Endothelial cell of umbilical vein (primary cell): ENCODE measurements around the gene AQP12B. TPM values are rescaled to one million over a fixed set of nuclear protein-coding genes. Genes with fewer than 3 reads are reported as not detected.

Experiments
- BruUV-seq: library from RNA; stranded (reverse); fragments of 400-500 nt; replicated peaks from 2 replicates; lab custom pipeline; 2021; lab: Mats Ljungman, UMichigan
- CTCF ChIA-PET: fragments of 300-600, 350-600 bp; sonication (Branson Sonifier 250); formaldehyde crosslinking; loops from one replicate; lab custom pipeline; 2021; ENCODE audit warnings: antibody characterized with exemption, inconsistent platforms; lab: Charles Lee
- POLR2A ChIA-PET: fragments of 300-600, 350-600 bp; sonication (Branson Sonifier 250); formaldehyde crosslinking; loops from one replicate; lab custom pipeline; 2021; ENCODE audit warnings: antibody characterized with exemption, inconsistent platforms; lab: Charles Lee
- DNase-seq: peaks from one replicate; pipeline ENCODE4 v3.0.0-alpha.2; 2011; ENCODE audit warnings: low read depth, low spot score
- FAIRE-seq: peaks from 2 replicates; lab custom pipeline; 2011; peaks lifted over from hg19 to GRCh38; lab: Jason Lieb, UNC
- H2AFZ ChIP-seq: 2 replicates; pipeline ENCODE4 v1.6.0; 2012; ENCODE audit warnings: low read depth, low read length, control low read depth, inconsistent platforms
- H3K27ac ChIP-seq: 2 replicates; pipeline ENCODE4 v1.5.1; 2011; ENCODE audit warnings: low read depth, mild to moderate bottlenecking, control low read depth, low read length, moderate library complexity; ENCODE audit not compliant: insufficient read depth
- H3K27me3 ChIP-seq, 2 experiments: 2 replicates each; pipeline versions ENCODE4 v1.6.0 to v1.6.1; 2011; ENCODE audit warnings: low read length in 2 of 2, mixed read lengths in 1 of 2; ENCODE audit not compliant: control insufficient read depth in 2 of 2, insufficient read depth in 2 of 2
- H3K36me3 ChIP-seq, 2 experiments: 2 replicates in 1 of 2; 3 replicates in 1 of 2; pipeline ENCODE4 v1.5.1; 2011; ENCODE audit warnings: low read length in 2 of 2, mild to moderate bottlenecking in 1 of 2, moderate library complexity in 1 of 2; ENCODE audit not compliant: control insufficient read depth in 2 of 2, insufficient read depth in 2 of 2; ENCODE audit errors: extremely low read depth in 1 of 2
- H3K4me1 ChIP-seq: 3 replicates; pipeline ENCODE4 v1.5.1; 2011; ENCODE audit warnings: mild to moderate bottlenecking, low read length; ENCODE audit not compliant: control insufficient read depth, insufficient read depth; ENCODE audit errors: extremely low read depth
- H3K4me2 ChIP-seq: 2 replicates; pipeline ENCODE4 v1.6.1; 2011; ENCODE audit warnings: low read length, control low read depth, mixed read lengths; ENCODE audit not compliant: insufficient read depth
- H3K4me3 ChIP-seq, 3 experiments: fragments of 200-600 bp in 1 of 3; sonication (generic), shearing (Covaris generic) in 1 of 3; replicated peaks in 1 of 3; 2 replicates each; pipeline ENCODE4 v1.5.1; 2011 to 2016; ENCODE audit warnings: control low read depth in 3 of 3, low read length in 3 of 3, mild to moderate bottlenecking in 2 of 3, inconsistent platforms in 1 of 3, low read depth in 1 of 3, moderate library complexity in 1 of 3; ENCODE audit not compliant: insufficient read depth in 1 of 3
- H3K79me2 ChIP-seq: 2 replicates; pipeline ENCODE4 v1.6.0; 2012; ENCODE audit warnings: low read length, inconsistent platforms; ENCODE audit not compliant: control insufficient read depth, insufficient read depth
- H3K9ac ChIP-seq: replicated peaks from 2 replicates; pipeline ENCODE3; 2011; ENCODE audit warnings: low read length, control low read depth; ENCODE audit not compliant: insufficient read depth; ENCODE audit errors: extremely low read depth
- H3K9me1 ChIP-seq: replicated peaks from 3 replicates; pipeline ENCODE4 v1.6.0; 2011; ENCODE audit warnings: mild to moderate bottlenecking, low read length; ENCODE audit not compliant: control insufficient read depth, insufficient read depth; ENCODE audit errors: extremely low read depth
- H3K9me3 ChIP-seq: replicated peaks from 2 replicates; pipeline ENCODE4 v1.5.1; 2012; ENCODE audit warnings: low read length, inconsistent platforms; ENCODE audit not compliant: control insufficient read depth, insufficient read depth
- H4K20me1 ChIP-seq: replicated peaks from 2 replicates; pipeline ENCODE3; 2011; ENCODE audit warnings: mild to moderate bottlenecking, low read length; ENCODE audit not compliant: control insufficient read depth, insufficient read depth; ENCODE audit errors: extremely low read depth
- EZH2 ChIP-seq: IDR thresholded peaks from 2 replicates; pipeline ENCODE4 v1.6.1; 2012; ENCODE audit warnings: borderline replicate concordance, low read depth, mild to moderate bottlenecking, moderate library complexity, low read length, inconsistent platforms; ENCODE audit not compliant: severe bottlenecking
- FOS ChIP-seq: IDR thresholded peaks from 2 replicates; pipeline ENCODE4 v1.6.1; 2011; ENCODE audit warnings: mild to moderate bottlenecking, low read length, moderate library complexity, borderline replicate concordance; ENCODE audit not compliant: insufficient read depth
- GATA2 ChIP-seq: IDR thresholded peaks from 2 replicates; pipeline ENCODE4 v1.7.0; 2011; ENCODE audit warnings: low read depth, mild to moderate bottlenecking, moderate library complexity, mixed read lengths, low read length; ENCODE audit not compliant: insufficient read length, insufficient read depth
- JUN ChIP-seq: IDR thresholded peaks from 2 replicates; pipeline ENCODE4 v1.6.1; 2011; ENCODE audit warnings: borderline replicate concordance, low read depth; ENCODE audit not compliant: insufficient read length, insufficient read depth
- MYC ChIP-seq: IDR thresholded peaks from one replicate; pipeline ENCODE4 v1.6.1; 2011; ENCODE audit warnings: mild to moderate bottlenecking, low read depth, low read length
- POLR2A ChIP-seq: IDR thresholded peaks from 2 replicates; pipeline ENCODE4 v1.6.1; 2012; ENCODE audit warnings: low read depth, mild to moderate bottlenecking, control low read depth, low read length
- POLR2AphosphoS5 ChIP-seq: IDR thresholded peaks from 2 replicates; pipeline ENCODE4 v1.6.1; 2012; ENCODE audit warnings: low read depth, mild to moderate bottlenecking, control low read depth, low read length, moderate library complexity; ENCODE audit not compliant: insufficient read depth
- dilution Hi-C: fragments of 300-500 bp; cut with MboI; formaldehyde crosslinking; loops from one replicate; pipeline ENCODE4 v1.15.0; 2019; ENCODE audit warnings: low sequenced_read_pairs; ENCODE audit not compliant: extremely low pct_ligation_motif_present
- intact Hi-C: fragments of 100-400 bp; cut with micrococcal nuclease; formaldehyde crosslinking; loops from one replicate; pipeline ENCODE4 v1.10.0; 2022
- polyA plus RNA-seq, 4 experiments: library from polyadenylated mRNA; depleted of rRNA in 3 of 4; stranded (reverse) in 3 of 4; unstranded in 1 of 4; fragments of >200 nt; gene quantifications; 2 replicates each; pipeline versions ENCODE4 v1.2.1 to v1.2.3, GENCODE V29; 2011 to 2012; ENCODE audit warnings: missing spikeins in 1 of 4
- total RNA-seq: library from RNA; stranded (reverse); gene quantifications from 2 replicates; pipeline ENCODE4 v1.2.3, GENCODE V29; 2021
- TF ChIP-seq, protein P1 (sequence below), 2 donors: IDR thresholded peaks; 1 replicate in 1 of 2; 2 replicates in 1 of 2; pipeline ENCODE4 v1.5.1; 2011; ENCODE audit warnings: low read length in 2 of 2, mild to moderate bottlenecking in 2 of 2, moderate library complexity in 2 of 2, control low read depth in 1 of 2, inconsistent platforms in 1 of 2, low read depth in 1 of 2; ENCODE audit not compliant: insufficient read depth in 1 of 2; ENCODE audit errors: extremely low read depth in 1 of 2

The AQP12B gene
- total and polyA plus RNA-seq, 2 donors (not counting 3 experiments of a cell fraction or from before 2014, with no cell fraction given) = not detected

GRCh38 chr2:240728827-240729226, 46.1 kb upstream of the AQP12B start:
- dilution Hi-C loops = no loop called here
- no peaks in the 10 kb centered on the region for H3K4me1 ChIP-seq
- no peak overlapping the region for H3K27ac ChIP-seq

GRCh38 chr2:240728361-240728760, 45.7 kb upstream of the AQP12B start:
- H3K36me3 ChIP-seq = no peaks in the 10 kb centered on the region
- FAIRE-seq (no peak), DNase-seq (no peak)
- no peaks in the 10 kb centered on the region for H3K9me1 ChIP-seq
- H3K9ac ChIP-seq = no peak overlapping the region
- H4K20me1 ChIP-seq = no peaks in the 10 kb centered on the region
- H3K79me2 ChIP-seq = no peaks in the 10 kb centered on the region
- H3K9me3 ChIP-seq = no peaks in the 10 kb centered on the region
- intact Hi-C loops (no loop called here), dilution Hi-C loops (no loop called here)
- no peak overlapping the region for H2AFZ ChIP-seq
- H3K27me3 ChIP-seq = no peaks in the 10 kb centered on the region
- H3K4me2 ChIP-seq = no peak overlapping the region
- no TSS peak for BruUV-seq
- no peak overlapping the region for H3K27ac ChIP-seq
- H3K4me3 ChIP-seq = no peak overlapping the region
- CTCF ChIA-PET = no interaction called here
- TF ChIP-seq MYC = no peak
- TF ChIP-seq, protein P1, sequence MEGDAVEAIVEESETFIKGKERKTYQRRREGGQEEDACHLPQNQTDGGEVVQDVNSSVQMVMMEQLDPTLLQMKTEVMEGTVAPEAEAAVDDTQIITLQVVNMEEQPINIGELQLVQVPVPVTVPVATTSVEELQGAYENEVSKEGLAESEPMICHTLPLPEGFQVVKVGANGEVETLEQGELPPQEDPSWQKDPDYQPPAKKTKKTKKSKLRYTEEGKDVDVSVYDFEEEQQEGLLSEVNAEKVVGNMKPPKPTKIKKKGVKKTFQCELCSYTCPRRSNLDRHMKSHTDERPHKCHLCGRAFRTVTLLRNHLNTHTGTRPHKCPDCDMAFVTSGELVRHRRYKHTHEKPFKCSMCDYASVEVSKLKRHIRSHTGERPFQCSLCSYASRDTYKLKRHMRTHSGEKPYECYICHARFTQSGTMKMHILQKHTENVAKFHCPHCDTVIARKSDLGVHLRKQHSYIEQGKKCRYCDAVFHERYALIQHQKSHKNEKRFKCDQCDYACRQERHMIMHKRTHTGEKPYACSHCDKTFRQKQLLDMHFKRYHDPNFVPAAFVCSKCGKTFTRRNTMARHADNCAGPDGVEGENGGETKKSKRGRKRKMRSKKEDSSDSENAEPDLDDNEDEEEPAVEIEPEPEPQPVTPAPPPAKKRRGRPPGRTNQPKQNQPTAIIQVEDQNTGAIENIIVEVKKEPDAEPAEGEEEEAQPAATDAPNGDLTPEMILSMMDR (IDR thresholded peaks at IDR 0.05; ENCODE audit: extremely low read depth in 1 of 2, insufficient read depth in 1 of 2, low read depth in 1 of 2, low read length in 2 of 2) = no peak
- no peak for TF ChIP-seq POLR2A
- TF ChIP-seq FOS = no peak
- no peak for TF ChIP-seq JUN
- TF ChIP-seq POLR2AphosphoS5 = no peak
- no peak for TF ChIP-seq EZH2
- no peak for TF ChIP-seq GATA2
- H3K4me1 ChIP-seq = no peaks in the 10 kb centered on the region
- POLR2A ChIA-PET = no interaction called here

More at GRCh38 chr2:240728827-240729226, 46.1 kb upstream of the AQP12B start:
- Histone ChIP-seq H2AFZ (no peak overlapping the region), H3K27me3 (no peaks in the 10 kb centered on the region), H3K9me3 (no peaks in the 10 kb centered on the region), H3K9me1 (no peaks in the 10 kb centered on the region), H3K9ac (no peak overlapping the region), H3K79me2 (no peaks in the 10 kb centered on the region), H3K36me3 (no peaks in the 10 kb centered on the region), H3K4me2 (no peak overlapping the region), H4K20me1 (no peaks in the 10 kb centered on the region), H3K4me3 (no peak overlapping the region)
- no TSS peak for BruUV-seq
- no peak for DNase-seq
- intact Hi-C loops = no loop called here
- POLR2A ChIA-PET = no interaction called here
- FAIRE-seq = no peak
- no peak for TF ChIP-seq JUN
- CTCF ChIA-PET = no interaction called here
